WTC11 (cell line): ENCODE results near the gene GGA2. TPM values are rescaled to one million over a fixed set of nuclear protein-coding genes. Genes with fewer than 3 reads are reported as not detected.

Experiments used
- ATAC-seq: fragments of 200-7000 bp; cut with Tn5 transposase; 2 replicates; pipeline ENCODE4 v1.10.0; 2021; ENCODE audit warnings: mild to moderate bottlenecking, moderate library complexity
- CTCF ChIA-PET: fragments of 300-600 bp; sonication (Branson Sonifier 250); formaldehyde crosslinking; loops from one replicate; lab custom pipeline; 2021; ENCODE audit warnings: antibody characterized with exemption; lab: Charles Lee
- POLR2A ChIA-PET: fragments of 350-600 bp; sonication (Branson Sonifier 250); formaldehyde crosslinking; loops from one replicate; lab custom pipeline; 2021; ENCODE audit warnings: antibody characterized with exemption; lab: Charles Lee
- DNase-seq: peaks from one replicate; pipeline ENCODE4 v3.0.0; 2021; ENCODE audit warnings: low spot score
- H3K27ac Mint-ChIP-seq: 2 replicates; pipeline ENCODE4 v1.8.0; 2021; ENCODE audit warnings: mixed read lengths
- H3K27me3 Mint-ChIP-seq: 2 replicates; pipeline ENCODE4 v1.8.0; 2021; ENCODE audit warnings: low read depth, mild to moderate bottlenecking, moderate library complexity, mixed read lengths
- H3K36me3 Mint-ChIP-seq: 2 replicates; pipeline ENCODE4 v1.8.0; 2021; ENCODE audit warnings: mixed read lengths
- H3K4me1 Mint-ChIP-seq: 2 replicates; pipeline ENCODE4 v1.8.0; 2022; ENCODE audit warnings: mixed read lengths
- H3K4me3 Mint-ChIP-seq: 2 replicates; pipeline ENCODE4 v1.8.0; 2021; ENCODE audit warnings: mild to moderate bottlenecking, moderate library complexity, mixed read lengths
- H3K9me3 Mint-ChIP-seq: 2 replicates; pipeline ENCODE4 v1.8.0; 2021; ENCODE audit warnings: mixed read lengths
- CREB1 ChIP-seq: sonication (generic); formaldehyde crosslinking; IDR thresholded peaks from 2 replicates; pipeline ENCODE4 v1.8.0; 2023; ENCODE audit warnings: mild to moderate bottlenecking, missing genetic modification reagents
- ELF4 ChIP-seq: sonication (generic); formaldehyde crosslinking; IDR thresholded peaks from 2 replicates; pipeline ENCODE4 v1.8.1; 2022; ENCODE audit warnings: low read depth, mild to moderate bottlenecking, moderate library complexity, missing genetic modification reagents
- FOXP1 ChIP-seq: sonication (generic); formaldehyde crosslinking; IDR thresholded peaks from 2 replicates; pipeline ENCODE4 v1.8.0; 2022; ENCODE audit warnings: missing genetic modification reagents, mild to moderate bottlenecking, moderate library complexity, borderline replicate concordance
- HMGA2 ChIP-seq: fragments of 250-450 bp; sonication (Bioruptor Pico); IDR thresholded peaks from 2 replicates; pipeline ENCODE4 v1.4.0; 2021; ENCODE audit warnings: mild to moderate bottlenecking, moderate library complexity
- JAZF1 ChIP-seq: fragments of 250-450 bp; sonication (Bioruptor Pico); IDR thresholded peaks from 2 replicates; pipeline ENCODE4 v1.9.0; 2021; ENCODE audit warnings: moderate library complexity, mild to moderate bottlenecking, inconsistent platforms
- KAT7 ChIP-seq: sonication (generic); formaldehyde crosslinking; IDR thresholded peaks from 2 replicates; pipeline ENCODE4 v1.8.1; 2023; ENCODE audit warnings: missing genetic modification reagents, mild to moderate bottlenecking, borderline replicate concordance
- NR2C2 ChIP-seq: sonication (generic); formaldehyde crosslinking; IDR thresholded peaks from 2 replicates; pipeline ENCODE4 v1.8.0; 2022; ENCODE audit warnings: mild to moderate bottlenecking, missing genetic modification reagents
- SMAD3 ChIP-seq: sonication (generic); formaldehyde crosslinking; IDR thresholded peaks from 2 replicates; pipeline ENCODE4 v1.8.0; 2022; ENCODE audit warnings: missing genetic modification reagents, mild to moderate bottlenecking, borderline replicate concordance
- TCF7 ChIP-seq: sonication (generic); formaldehyde crosslinking; IDR thresholded peaks from 2 replicates; pipeline ENCODE4 v1.8.0; 2022; ENCODE audit warnings: mild to moderate bottlenecking, low read depth, missing genetic modification reagents, moderate library complexity
- TEAD1 ChIP-seq: sonication (generic); formaldehyde crosslinking; IDR thresholded peaks from 2 replicates; pipeline ENCODE4 v1.8.0; 2022; ENCODE audit warnings: mild to moderate bottlenecking, missing genetic modification reagents
- TEAD4 ChIP-seq: sonication (generic); formaldehyde crosslinking; IDR thresholded peaks from 2 replicates; pipeline ENCODE4 v1.8.0; 2022; ENCODE audit warnings: mild to moderate bottlenecking, missing genetic modification reagents
- TP53 ChIP-seq: sonication (generic); formaldehyde crosslinking; IDR thresholded peaks from 2 replicates; pipeline ENCODE4 v1.8.1; 2023; ENCODE audit warnings: mild to moderate bottlenecking, missing genetic modification reagents
- ZBTB21 ChIP-seq: sonication (generic); formaldehyde crosslinking; IDR thresholded peaks from 2 replicates; pipeline ENCODE4 v1.8.1; 2023; ENCODE audit warnings: mild to moderate bottlenecking, missing genetic modification reagents, borderline replicate concordance
- ZNF121 ChIP-seq: sonication (generic); formaldehyde crosslinking; IDR thresholded peaks from 2 replicates; pipeline ENCODE4 v1.8.0; 2023; ENCODE audit warnings: missing genetic modification reagents
- ZNF232 ChIP-seq: sonication (generic); formaldehyde crosslinking; IDR thresholded peaks from 2 replicates; pipeline ENCODE4 v1.8.0; 2022; ENCODE audit warnings: mild to moderate bottlenecking, missing genetic modification reagents
- ZNF416 ChIP-seq: fragments of 250-450 bp; sonication (Bioruptor Pico); IDR thresholded peaks from 2 replicates; pipeline ENCODE4 v1.9.0; 2021; ENCODE audit warnings: mild to moderate bottlenecking, inconsistent platforms
- total RNA-seq: library from RNA; stranded (reverse); gene quantifications from 3 replicates; pipeline ENCODE4 v1.2.3, GENCODE V29; 2021
- TF ChIP-seq, protein P1 (sequence below): sonication (generic); formaldehyde crosslinking; IDR thresholded peaks from 2 replicates; pipeline ENCODE4 v1.8.1; 2023; ENCODE audit warnings: mild to moderate bottlenecking, missing genetic modification reagents, moderate library complexity
- TF ChIP-seq, protein P2 (sequence below): sonication (generic); formaldehyde crosslinking; IDR thresholded peaks from 2 replicates; pipeline ENCODE4 v1.8.1; 2023; ENCODE audit warnings: mild to moderate bottlenecking, missing genetic modification reagents, borderline replicate concordance
- TF ChIP-seq, protein P3 (sequence below): fragments of 250-450 bp; sonication (Bioruptor Pico); IDR thresholded peaks from 2 replicates; pipeline ENCODE4 v2.1.2; 2022; ENCODE audit warnings: mild to moderate bottlenecking, moderate library complexity
- TF ChIP-seq, protein P4 (sequence below): fragments of 250-450 bp; sonication (Bioruptor Pico); IDR thresholded peaks from 2 replicates; pipeline ENCODE4 v1.8.0; 2021; ENCODE audit warnings: mild to moderate bottlenecking
- TF ChIP-seq, protein P5 (sequence below): sonication (generic); formaldehyde crosslinking; IDR thresholded peaks from 2 replicates; pipeline ENCODE4 v1.8.1; 2023; ENCODE audit warnings: mild to moderate bottlenecking, missing genetic modification reagents
- TF ChIP-seq, protein P6 (sequence below): sonication (generic); formaldehyde crosslinking; IDR thresholded peaks from 2 replicates; pipeline ENCODE4 v1.8.1; 2023; ENCODE audit warnings: mild to moderate bottlenecking, missing genetic modification reagents

The GGA2 gene
- total RNA-seq, 1 experiment from 2014 or later: 107 TPM

DNA sequence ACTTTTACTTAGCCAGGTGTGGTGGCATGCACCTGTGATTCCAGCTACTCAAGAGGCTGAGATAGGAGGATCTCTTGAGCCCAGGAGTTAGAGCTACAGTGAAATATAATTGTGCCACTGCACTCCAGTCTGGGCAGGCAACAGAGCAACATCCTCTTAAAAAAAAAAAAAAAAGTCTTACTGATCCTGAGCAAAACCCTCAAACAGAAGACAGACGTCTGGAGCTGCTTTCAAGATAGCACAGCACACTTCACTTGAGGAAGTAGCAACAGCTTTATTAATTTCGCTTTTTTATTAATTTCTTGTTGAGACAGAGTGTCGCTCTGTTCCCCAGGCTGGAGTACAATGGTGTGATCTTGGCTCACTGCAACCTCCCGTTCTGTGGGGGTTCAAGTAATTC, 10.2 kb upstream of the GGA2 start (continued):
- TF ChIP-seq SMAD3 (CRISPR knock-in tag) (no peak), ZNF121 (no peak), NR2C2 (no peak)

DNA sequence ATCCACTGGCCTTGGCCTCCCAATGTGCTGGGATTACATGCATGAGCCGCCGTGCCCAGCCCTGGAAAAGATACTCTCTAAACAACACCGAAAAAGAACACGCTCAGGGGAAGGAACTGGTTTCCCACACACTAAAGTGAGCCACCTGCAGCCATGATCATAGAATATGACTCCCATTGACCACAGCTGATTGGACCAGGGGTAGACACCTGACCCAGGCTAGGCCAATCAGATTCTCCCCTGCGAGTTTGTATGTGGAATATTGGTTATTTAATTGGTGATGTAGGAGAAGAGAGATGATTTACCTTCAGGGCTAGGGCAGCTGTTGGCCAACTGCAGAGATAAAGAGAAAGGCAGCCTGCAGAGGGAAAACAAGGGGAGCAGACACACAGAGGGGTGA, 9.0 kb upstream of the GGA2 start:
- TF ChIP-seq TEAD4 (CRISPR knock-in tag): no peak
- TF ChIP-seq, protein P1, sequence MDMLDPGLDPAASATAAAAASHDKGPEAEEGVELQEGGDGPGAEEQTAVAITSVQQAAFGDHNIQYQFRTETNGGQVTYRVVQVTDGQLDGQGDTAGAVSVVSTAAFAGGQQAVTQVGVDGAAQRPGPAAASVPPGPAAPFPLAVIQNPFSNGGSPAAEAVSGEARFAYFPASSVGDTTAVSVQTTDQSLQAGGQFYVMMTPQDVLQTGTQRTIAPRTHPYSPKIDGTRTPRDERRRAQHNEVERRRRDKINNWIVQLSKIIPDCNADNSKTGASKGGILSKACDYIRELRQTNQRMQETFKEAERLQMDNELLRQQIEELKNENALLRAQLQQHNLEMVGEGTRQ (CRISPR knock-in tag): 0 out of 2 replicates have a peak, but pooled peaks have one; percentile 29
- Mint-ChIP-seq H3K9me3 (no peaks in the 10 kb centered on the region), H3K27me3 (no peaks in the 10 kb centered on the region), H3K4me1 (no peaks in the 10 kb centered on the region), H3K27ac (no peak overlapping the region), H3K36me3 (peaks cover 49% of the 10 kb centered on the region), H3K4me3 (no peak overlapping the region)
- ATAC-seq: 0 out of 2 replicates have a peak, but pooled peaks have one; percentile 32
- DNase-seq: no peak
- CTCF ChIA-PET: interaction anchor here (0.6 to 1.2 kb wide), 2 partner anchors 77 to 148 kb away, joined by 3 read pairs; partner anchors contain the start of gene NDUFAB1
- POLR2A ChIA-PET: no interaction called here

DNA sequence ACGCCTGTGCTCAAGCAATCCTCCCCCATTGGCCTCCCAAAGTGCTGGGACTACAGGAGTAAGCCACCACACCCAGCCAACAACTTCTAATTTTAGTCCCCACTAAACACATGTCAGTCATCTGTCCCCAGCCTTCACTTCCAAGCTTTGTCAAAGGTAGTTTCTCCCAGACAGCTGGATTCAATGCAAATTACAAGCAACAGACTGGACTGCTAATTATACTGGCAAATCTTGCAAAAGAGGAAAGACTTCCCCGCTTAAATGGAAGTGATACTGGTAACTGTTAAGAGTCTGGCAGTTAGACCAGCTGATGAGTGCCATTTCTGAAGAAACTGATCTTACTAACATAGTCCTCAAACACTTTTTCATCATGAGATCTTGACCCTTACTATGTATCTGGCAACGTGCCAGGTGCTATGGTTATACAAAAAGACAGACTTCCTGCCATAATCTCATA, 8.2 kb upstream of the GGA2 start:
- Mint-ChIP-seq H3K27me3 (no peaks in the 10 kb centered on the region), H3K9me3 (no peaks in the 10 kb centered on the region), H3K4me3 (no peak overlapping the region), H3K4me1 (no peaks in the 10 kb centered on the region), H3K27ac (no peak overlapping the region), H3K36me3 (peaks cover 41% of the 10 kb centered on the region)
- no peak for DNase-seq
- ChIA-PET POLR2A (no interaction called here), CTCF (interaction anchor here (1.2 kb wide), 1 partner anchor 78 kb away, joined by 3 read pairs; the partner anchor contains the start of gene NDUFAB1)
- no peak for ATAC-seq
- no peak for TF ChIP-seq ELF4 (CRISPR knock-in tag)
- TF ChIP-seq JAZF1 (CRISPR knock-in tag): no peak
- TF ChIP-seq, protein P2, sequence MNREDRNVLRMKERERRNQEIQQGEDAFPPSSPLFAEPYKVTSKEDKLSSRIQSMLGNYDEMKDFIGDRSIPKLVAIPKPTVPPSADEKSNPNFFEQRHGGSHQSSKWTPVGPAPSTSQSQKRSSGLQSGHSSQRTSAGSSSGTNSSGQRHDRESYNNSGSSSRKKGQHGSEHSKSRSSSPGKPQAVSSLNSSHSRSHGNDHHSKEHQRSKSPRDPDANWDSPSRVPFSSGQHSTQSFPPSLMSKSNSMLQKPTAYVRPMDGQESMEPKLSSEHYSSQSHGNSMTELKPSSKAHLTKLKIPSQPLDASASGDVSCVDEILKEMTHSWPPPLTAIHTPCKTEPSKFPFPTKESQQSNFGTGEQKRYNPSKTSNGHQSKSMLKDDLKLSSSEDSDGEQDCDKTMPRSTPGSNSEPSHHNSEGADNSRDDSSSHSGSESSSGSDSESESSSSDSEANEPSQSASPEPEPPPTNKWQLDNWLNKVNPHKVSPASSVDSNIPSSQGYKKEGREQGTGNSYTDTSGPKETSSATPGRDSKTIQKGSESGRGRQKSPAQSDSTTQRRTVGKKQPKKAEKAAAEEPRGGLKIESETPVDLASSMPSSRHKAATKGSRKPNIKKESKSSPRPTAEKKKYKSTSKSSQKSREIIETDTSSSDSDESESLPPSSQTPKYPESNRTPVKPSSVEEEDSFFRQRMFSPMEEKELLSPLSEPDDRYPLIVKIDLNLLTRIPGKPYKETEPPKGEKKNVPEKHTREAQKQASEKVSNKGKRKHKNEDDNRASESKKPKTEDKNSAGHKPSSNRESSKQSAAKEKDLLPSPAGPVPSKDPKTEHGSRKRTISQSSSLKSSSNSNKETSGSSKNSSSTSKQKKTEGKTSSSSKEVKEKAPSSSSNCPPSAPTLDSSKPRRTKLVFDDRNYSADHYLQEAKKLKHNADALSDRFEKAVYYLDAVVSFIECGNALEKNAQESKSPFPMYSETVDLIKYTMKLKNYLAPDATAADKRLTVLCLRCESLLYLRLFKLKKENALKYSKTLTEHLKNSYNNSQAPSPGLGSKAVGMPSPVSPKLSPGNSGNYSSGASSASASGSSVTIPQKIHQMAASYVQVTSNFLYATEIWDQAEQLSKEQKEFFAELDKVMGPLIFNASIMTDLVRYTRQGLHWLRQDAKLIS (CRISPR knock-in tag): no peak
- no peak for TF ChIP-seq ZNF416 (CRISPR knock-in tag)
- TF ChIP-seq, protein P3, sequence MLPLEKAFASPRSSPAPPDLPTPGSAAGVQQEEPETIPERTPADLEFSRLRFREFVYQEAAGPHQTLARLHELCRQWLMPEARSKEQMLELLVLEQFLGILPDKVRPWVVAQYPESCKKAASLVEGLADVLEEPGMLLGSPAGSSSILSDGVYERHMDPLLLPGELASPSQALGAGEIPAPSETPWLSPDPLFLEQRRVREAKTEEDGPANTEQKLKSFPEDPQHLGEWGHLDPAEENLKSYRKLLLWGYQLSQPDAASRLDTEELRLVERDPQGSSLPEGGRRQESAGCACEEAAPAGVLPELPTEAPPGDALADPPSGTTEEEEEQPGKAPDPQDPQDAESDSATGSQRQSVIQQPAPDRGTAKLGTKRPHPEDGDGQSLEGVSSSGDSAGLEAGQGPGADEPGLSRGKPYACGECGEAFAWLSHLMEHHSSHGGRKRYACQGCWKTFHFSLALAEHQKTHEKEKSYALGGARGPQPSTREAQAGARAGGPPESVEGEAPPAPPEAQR: no peak
- no peak for TF ChIP-seq TP53 (CRISPR knock-in tag)
- TF ChIP-seq, protein P4, sequence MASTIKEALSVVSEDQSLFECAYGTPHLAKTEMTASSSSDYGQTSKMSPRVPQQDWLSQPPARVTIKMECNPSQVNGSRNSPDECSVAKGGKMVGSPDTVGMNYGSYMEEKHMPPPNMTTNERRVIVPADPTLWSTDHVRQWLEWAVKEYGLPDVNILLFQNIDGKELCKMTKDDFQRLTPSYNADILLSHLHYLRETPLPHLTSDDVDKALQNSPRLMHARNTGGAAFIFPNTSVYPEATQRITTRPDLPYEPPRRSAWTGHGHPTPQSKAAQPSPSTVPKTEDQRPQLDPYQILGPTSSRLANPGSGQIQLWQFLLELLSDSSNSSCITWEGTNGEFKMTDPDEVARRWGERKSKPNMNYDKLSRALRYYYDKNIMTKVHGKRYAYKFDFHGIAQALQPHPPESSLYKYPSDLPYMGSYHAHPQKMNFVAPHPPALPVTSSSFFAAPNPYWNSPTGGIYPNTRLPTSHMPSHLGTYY (CRISPR knock-in tag): no peak
- TF ChIP-seq ZNF232: no peak
- TF ChIP-seq, protein P5, sequence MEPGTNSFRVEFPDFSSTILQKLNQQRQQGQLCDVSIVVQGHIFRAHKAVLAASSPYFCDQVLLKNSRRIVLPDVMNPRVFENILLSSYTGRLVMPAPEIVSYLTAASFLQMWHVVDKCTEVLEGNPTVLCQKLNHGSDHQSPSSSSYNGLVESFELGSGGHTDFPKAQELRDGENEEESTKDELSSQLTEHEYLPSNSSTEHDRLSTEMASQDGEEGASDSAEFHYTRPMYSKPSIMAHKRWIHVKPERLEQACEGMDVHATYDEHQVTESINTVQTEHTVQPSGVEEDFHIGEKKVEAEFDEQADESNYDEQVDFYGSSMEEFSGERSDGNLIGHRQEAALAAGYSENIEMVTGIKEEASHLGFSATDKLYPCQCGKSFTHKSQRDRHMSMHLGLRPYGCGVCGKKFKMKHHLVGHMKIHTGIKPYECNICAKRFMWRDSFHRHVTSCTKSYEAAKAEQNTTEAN (CRISPR knock-in tag): no peak
- TF ChIP-seq, protein P6, sequence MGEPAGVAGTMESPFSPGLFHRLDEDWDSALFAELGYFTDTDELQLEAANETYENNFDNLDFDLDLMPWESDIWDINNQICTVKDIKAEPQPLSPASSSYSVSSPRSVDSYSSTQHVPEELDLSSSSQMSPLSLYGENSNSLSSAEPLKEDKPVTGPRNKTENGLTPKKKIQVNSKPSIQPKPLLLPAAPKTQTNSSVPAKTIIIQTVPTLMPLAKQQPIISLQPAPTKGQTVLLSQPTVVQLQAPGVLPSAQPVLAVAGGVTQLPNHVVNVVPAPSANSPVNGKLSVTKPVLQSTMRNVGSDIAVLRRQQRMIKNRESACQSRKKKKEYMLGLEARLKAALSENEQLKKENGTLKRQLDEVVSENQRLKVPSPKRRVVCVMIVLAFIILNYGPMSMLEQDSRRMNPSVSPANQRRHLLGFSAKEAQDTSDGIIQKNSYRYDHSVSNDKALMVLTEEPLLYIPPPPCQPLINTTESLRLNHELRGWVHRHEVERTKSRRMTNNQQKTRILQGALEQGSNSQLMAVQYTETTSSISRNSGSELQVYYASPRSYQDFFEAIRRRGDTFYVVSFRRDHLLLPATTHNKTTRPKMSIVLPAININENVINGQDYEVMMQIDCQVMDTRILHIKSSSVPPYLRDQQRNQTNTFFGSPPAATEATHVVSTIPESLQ (CRISPR knock-in tag): no peak
- no peak for TF ChIP-seq CREB1
- TF ChIP-seq TEAD1 (CRISPR knock-in tag): no peak
- no peak for TF ChIP-seq KAT7
- no peak for TF ChIP-seq ZBTB21 (CRISPR knock-in tag)
- TF ChIP-seq FOXP1 (CRISPR knock-in tag): no peak
- TF ChIP-seq TCF7 (CRISPR knock-in tag): no peak
- TF ChIP-seq SMAD3 (CRISPR knock-in tag): no peak
- no peak for TF ChIP-seq HMGA2
